ENCODE data around the gene RIN3. TPM values are rescaled to one million over a fixed set of nuclear protein-coding genes. Genes with fewer than 3 reads are reported as not detected.

The RIN3 gene
- total RNA-seq, 1 donor from 2014 or later: 6.9 TPM

- Mint-ChIP-seq H3K9me3 (ENCODE audit: low read depth) (no peaks in the 10 kb centered on the region), H3K4me3 (ENCODE audit: low read depth) (no peak overlapping the region), H3K36me3 (ENCODE audit: insufficient read depth) (no peaks in the 10 kb centered on the region), H3K4me1 (ENCODE audit: low read depth) (peaks cover 5% of the 10 kb centered on the region), H3K27ac (no peak overlapping the region), H3K27me3 (peaks cover 3% of the 10 kb centered on the region)
- no peak for TF ChIP-seq CTCF (IDR thresholded peaks at IDR 0.05; ENCODE audit: unreplicated experiment)
- DNase-seq (ENCODE audit: low spot score, unreplicated experiment): no peak
Observed at GRCh38 chr14:92502541-92503286, 10.9 kb upstream of the RIN3 start.

- Mint-ChIP-seq H3K4me1 (ENCODE audit: low read depth) (peaks cover 5% of the 10 kb centered on the region), H3K27ac (peak overlapping the region; percentile 63)
Observed at GRCh38 chr14:92503756-92504491, 9.7 kb upstream of the RIN3 start.

GRCh38 chr14:92505826-92506225, 7.8 kb upstream of the RIN3 start:
- peaks cover 5% of the 10 kb centered on the region for H3K4me1 Mint-ChIP-seq (ENCODE audit: low read depth)
- H3K36me3 Mint-ChIP-seq (ENCODE audit: insufficient read depth): no peaks in the 10 kb centered on the region
- no peak for TF ChIP-seq CTCF (IDR thresholded peaks at IDR 0.05; ENCODE audit: unreplicated experiment)
- no peaks in the 10 kb centered on the region for H3K9me3 Mint-ChIP-seq (ENCODE audit: low read depth)
- H3K4me3 Mint-ChIP-seq (ENCODE audit: low read depth): no peak overlapping the region
- no peak overlapping the region for H3K27ac Mint-ChIP-seq
- H3K27me3 Mint-ChIP-seq: peaks cover 16% of the 10 kb centered on the region
- DNase-seq (ENCODE audit: low spot score, unreplicated experiment): no peak

More at GRCh38 chr14:92503756-92504491, 9.7 kb upstream of the RIN3 start:
- Mint-ChIP-seq H3K36me3 (ENCODE audit: insufficient read depth) (no peaks in the 10 kb centered on the region), H3K4me3 (ENCODE audit: low read depth) (no peak overlapping the region), H3K9me3 (ENCODE audit: low read depth) (no peaks in the 10 kb centered on the region), H3K27me3 (peaks cover 10% of the 10 kb centered on the region)
- DNase-seq (ENCODE audit: low spot score, unreplicated experiment): no peak
- TF ChIP-seq CTCF (IDR thresholded peaks at IDR 0.05; ENCODE audit: unreplicated experiment): no peak

GRCh38 chr14:92506231-92506630, 7.3 kb upstream of the RIN3 start:
- peaks cover 5% of the 10 kb centered on the region for H3K4me1 Mint-ChIP-seq (ENCODE audit: low read depth)

More at GRCh38 chr14:92506231-92506630, 7.3 kb upstream of the RIN3 start:
- no peak overlapping the region for H3K27ac Mint-ChIP-seq
- H3K27me3 Mint-ChIP-seq: peaks cover 16% of the 10 kb centered on the region
- H3K4me3 Mint-ChIP-seq (ENCODE audit: low read depth): no peak overlapping the region
- DNase-seq (ENCODE audit: low spot score, unreplicated experiment): no peak
- no peaks in the 10 kb centered on the region for H3K36me3 Mint-ChIP-seq (ENCODE audit: insufficient read depth)
- no peak for TF ChIP-seq CTCF (IDR thresholded peaks at IDR 0.05; ENCODE audit: unreplicated experiment)
- H3K9me3 Mint-ChIP-seq (ENCODE audit: low read depth): no peaks in the 10 kb centered on the region

All from progenitor cell of endocrine pancreas (in vitro differentiated cells).